Muscle of arm (tissue), 12 donors: ENCODE measurements around the gene WDFY2. TPM values are rescaled to one million over a fixed set of nuclear protein-coding genes. Genes with fewer than 3 reads are reported as not detected.
"Not testable (repeated sequence)": the region's sequence is repeated elsewhere in the genome, so short reads cannot be mapped to it uniquely, and the experiment has no call there.

ENCODE experiments used
- DNase-seq: peaks from one replicate; pipeline ENCODE4 v3.0.0-alpha.2; 2013
- polyA plus RNA-seq, 12 donors: library from polyadenylated mRNA; unstranded; fragments of 120-200 nt; gene quantifications; one replicate each; pipeline ENCODE4 v1.2.1, GENCODE V29; 2013; ENCODE audit not compliant: insufficient read length in 12 of 12

The WDFY2 gene
- polyA plus RNA-seq, 12 donors: 5.5 to 29.5 (median 9.5) TPM; not detected in 1

- DNase-seq: no peak
Observed at GRCh38 chr13:51628059-51628852, 44.0 kb downstream of the WDFY2 start.

GRCh38 chr13:51629491-51630287 is 45.4 kb downstream of the WDFY2 start:
- DNase-seq: no peak

DNA sequence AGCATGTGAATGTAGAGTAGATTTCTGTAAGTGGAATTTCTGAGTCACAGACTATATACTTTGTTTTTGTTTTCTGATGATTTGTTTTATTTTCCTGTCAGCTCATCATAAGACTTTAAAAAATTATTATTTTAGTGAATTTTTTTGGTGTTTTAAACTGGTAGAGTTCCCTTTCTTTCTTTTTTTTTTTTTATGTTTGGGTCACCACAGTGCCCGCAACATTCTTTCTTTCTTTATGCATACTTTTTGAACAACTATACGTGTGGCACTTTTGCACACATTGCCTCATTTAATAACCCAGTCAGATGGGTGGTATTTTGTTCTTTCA is 46.0 kb downstream of the WDFY2 start:
- no peak for DNase-seq

DNA sequence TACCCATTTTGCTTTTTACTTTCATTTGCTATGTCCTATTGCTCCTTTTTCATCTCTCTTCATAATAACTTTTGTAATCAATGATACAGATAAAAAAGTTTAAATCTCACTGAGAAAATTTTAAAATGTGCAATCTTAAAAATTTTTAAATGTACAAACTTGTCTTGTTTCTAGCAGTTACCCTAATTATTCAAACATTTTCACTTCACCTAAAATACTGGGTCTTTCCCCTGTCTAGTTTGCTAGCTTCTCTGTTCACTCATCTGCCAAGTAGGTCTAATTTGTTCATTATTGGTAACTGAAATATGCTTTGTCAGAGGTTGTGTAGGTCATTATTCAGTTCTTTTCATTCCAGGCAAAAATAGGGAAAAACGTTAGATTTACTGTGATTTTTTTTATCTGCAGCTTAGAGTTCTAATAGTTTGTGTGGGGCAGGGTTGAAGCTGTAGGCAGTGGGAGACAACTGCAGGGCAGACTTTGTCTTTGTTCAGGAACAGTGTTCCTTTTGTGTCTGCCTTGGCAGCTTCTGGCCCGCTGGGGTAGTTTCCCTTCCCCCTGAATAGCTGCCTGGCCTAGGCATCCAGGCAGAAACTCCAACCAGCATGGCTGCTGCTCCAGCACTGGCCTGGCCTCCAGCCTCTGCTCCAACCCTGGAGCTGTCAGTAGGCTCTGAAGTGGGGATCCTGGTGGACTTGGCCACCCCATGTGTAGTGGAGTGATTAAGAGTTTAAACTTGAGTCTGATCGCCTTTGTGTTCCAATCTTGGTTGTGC is 48.5 kb downstream of the WDFY2 start:
- DNase-seq: no peak

- DNase-seq: no peak
Observed at GRCh38 chr13:51635137-51635878, 51.0 kb downstream of the WDFY2 start.

- no peak for DNase-seq
Observed at GRCh38 chr13:51636349-51636890, 52.2 kb downstream of the WDFY2 start.

DNA sequence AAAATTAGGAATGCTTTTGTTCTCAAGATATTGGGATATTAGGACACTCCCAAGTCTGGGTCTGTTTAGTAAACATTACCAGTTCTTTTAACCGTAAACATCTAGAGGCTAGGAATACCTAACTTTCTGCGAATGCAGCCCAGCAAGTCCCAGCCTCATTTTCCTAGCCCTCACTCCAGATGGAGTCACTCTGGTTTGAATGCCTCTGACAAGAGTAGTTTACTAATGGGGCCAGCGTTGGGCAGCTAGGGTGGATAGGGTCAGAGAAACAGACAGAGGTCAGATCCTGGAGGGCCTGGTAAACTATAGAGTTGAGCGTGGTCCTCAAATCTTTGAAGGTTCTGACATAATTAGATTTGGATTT is 53.6 kb downstream of the WDFY2 start:
- DNase-seq: no peak

DNA sequence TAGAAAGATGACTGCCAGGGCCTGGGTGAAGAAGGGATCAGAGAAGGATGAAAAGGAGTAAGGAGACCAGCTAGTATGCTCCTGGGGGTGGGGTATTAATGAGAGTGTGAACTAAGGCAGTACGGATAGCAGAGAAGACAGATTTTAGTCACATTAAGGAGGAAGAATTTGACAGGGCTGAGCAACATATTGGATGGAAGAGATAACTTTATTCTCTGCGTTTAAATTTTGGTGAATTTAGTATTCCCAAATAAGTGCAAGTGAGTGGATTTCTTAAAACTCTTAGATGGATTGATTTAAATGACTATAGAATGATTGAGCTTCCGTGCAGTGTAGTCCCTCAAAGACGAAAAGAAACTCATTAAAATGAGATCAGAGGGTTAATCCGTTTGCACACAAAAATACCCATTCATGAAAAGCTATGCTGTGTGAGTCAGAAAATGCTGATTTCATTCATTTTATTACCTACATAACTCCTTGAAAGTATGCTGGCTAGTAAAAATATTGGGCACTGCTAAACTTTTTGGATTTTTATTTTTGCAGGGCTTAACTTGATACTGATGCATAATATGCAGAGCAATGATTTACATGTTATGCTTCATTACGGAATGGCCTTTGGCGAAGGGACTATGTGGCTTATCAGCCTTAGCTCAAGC is 54.1 kb downstream of the WDFY2 start:
- DNase-seq: no peak

DNA sequence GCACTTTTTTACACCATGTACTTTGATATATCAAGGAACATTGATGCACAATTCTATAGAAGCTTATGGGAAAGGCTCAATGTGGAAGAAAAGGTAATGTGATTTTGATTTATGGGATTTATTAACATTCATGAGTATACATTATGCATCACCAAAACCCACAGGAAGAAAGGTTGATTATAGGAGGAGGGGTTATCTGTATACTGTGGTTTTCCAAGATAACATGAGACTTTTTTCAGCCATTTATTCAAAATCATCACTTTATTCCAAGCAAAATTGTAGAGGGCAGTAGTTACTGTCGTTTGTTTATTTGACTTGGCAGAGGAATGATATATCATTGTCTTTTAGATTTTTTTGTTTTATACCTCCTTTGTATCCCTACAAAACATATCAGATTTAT is 54.9 kb downstream of the WDFY2 start:
- DNase-seq: no peak

DNA sequence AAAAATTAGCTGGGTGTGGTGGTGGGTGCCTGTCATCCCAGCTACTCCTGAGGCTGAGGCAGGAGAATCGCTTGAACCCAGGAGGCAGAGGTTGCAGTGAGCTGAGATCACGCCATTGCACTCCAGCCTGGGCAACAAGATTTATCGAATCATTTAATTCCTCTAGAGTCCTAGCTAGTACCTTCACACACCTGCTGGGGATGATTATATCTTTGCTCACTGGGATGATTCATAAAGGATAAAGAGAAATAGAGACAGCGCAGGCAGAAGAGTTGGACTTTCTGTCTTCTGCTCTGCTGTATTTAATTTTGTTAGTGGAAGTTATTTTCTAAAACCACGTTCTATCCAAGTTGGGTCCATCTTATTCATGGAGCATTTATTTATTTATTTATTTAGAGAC is 56.4 kb downstream of the WDFY2 start:
- DNase-seq: not testable (repeated sequence)

- no peak for DNase-seq
Observed at GRCh38 chr13:51643105-51643881, 59.0 kb downstream of the WDFY2 start.

DNA sequence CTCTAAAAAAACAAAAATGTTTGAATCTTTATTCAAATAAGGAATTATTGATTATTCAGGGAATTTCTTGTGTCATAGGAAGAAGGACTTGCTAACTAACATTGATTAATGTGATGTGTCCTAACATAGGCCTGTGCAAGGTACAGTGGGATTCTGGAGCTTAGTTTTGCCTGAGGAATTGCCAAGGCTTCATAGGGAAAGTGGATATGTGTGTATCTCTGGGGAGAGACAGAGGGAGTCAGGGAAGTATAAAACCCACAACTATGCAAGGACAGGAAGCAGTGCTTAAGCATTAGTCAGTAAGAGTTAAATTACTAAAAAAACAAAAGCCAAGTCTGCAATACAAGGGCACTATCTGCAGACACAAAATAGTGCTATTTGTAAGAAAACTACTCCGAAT is 59.6 kb downstream of the WDFY2 start:
- no peak for DNase-seq

DNA sequence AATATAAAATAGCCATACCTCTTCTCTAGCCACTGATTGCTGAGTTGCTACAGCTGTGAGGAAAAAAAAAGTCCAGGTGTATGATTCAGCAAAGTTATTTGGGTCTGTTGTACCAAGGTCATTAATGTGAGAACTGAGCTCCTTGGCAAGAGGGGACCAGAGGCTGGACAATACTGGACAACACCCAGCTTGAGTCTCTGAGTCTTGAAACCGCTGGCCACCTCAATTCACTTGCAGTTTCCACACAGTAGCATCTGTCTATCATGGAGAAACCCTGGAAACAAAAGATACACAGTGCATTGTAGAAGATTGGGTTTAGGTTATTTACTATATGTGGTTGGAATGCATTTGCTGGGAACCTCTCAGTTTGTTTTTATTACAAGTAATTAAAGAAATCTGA is 60.4 kb downstream of the WDFY2 start:
- DNase-seq: no peak

DNA sequence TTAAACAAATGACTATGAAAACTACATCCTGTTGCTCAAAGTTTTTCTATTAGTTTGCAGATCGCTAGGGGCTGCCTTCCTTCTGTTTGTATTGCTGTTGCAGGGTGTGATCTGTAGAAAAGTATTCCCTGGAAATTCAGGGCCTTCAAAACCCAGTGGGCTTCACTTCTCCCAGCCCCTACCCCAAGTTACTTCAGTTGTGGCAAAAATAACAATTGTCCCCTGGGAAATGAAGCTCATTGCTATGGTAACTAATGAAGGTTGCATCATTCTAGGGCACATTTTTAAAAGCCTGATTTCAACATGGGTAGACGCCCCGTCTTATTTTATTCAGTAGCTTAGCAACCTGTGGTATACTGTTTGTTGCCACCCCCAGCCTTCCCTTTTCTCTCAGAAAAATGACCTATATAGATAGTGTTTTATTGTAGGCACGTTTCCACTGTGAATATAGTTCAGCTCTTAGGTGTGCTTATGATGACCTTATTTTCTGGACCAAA is 60.9 kb downstream of the WDFY2 start:
- DNase-seq: no peak

GRCh38 chr13:51645761-51646670 is 61.8 kb downstream of the WDFY2 start:
- no peak for DNase-seq

DNA sequence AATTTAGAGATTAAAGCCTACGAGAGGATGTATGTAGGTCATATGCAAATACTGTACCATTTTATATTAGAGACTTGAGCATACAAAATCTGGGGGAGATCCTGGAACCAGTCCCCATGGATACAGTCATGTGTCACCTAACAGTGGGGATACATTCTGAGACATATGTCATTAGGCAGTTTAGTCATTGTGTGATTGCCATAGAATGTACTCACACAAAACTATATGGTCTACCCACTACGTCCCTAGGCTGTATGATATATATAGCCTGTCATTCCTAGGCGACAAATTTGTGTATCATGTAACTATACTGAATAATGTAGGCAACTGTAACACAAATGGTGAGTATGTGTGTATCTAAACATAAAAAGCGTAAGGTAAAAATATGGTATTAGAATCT is 62.8 kb downstream of the WDFY2 start:
- DNase-seq: no peak

DNA sequence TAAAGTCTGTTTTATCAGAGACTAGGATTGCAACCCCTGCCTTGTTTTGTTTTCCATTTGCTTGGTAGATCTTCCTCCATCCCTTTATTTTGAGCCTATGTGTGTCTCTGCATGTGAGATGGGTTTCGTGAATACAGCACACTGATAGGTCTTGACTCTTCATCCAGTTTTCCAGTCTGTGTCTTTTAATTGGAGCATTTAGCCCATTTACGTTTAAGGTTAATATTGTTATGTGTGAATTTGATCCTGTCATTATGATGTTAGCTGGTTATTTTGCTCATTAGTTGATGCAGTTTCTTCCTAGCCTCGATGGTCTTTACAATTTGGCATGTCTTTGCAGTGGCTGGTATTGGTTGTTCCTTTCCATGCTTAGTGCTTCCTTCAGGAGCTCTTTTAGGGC is 67.9 kb downstream of the WDFY2 start:
- DNase-seq: not testable (repeated sequence)

GRCh38 chr13:51659276-51660127 is 75.2 kb downstream of the WDFY2 start:
- DNase-seq: peak; percentile 38
